Measurements from ENCODE around the gene ALPL.

GRCh38 chr1:21613072-21613867 lies 104.0 kb downstream of the ALPL start:
- no peak for TF ChIP-seq POLR2AphosphoS5 (IDR thresholded peaks at IDR 0.05)
- TF ChIP-seq, protein P1, sequence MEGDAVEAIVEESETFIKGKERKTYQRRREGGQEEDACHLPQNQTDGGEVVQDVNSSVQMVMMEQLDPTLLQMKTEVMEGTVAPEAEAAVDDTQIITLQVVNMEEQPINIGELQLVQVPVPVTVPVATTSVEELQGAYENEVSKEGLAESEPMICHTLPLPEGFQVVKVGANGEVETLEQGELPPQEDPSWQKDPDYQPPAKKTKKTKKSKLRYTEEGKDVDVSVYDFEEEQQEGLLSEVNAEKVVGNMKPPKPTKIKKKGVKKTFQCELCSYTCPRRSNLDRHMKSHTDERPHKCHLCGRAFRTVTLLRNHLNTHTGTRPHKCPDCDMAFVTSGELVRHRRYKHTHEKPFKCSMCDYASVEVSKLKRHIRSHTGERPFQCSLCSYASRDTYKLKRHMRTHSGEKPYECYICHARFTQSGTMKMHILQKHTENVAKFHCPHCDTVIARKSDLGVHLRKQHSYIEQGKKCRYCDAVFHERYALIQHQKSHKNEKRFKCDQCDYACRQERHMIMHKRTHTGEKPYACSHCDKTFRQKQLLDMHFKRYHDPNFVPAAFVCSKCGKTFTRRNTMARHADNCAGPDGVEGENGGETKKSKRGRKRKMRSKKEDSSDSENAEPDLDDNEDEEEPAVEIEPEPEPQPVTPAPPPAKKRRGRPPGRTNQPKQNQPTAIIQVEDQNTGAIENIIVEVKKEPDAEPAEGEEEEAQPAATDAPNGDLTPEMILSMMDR (IDR thresholded peaks at IDR 0.05), result no peak
